Gastroesophageal sphincter (tissue), 3 donors: ENCODE data around the gene ITIH1.

ENCODE experiments used
- EP300 ChIP-seq: sonication (generic); formaldehyde crosslinking; IDR thresholded peaks from one replicate; pipeline ENCODE4 v1.6.1; 2017; ENCODE audit warnings: antibody characterized with exemption, mild to moderate bottlenecking
- POLR2A ChIP-seq, 2 donors: fragments of 450-650 bp; IDR thresholded peaks; one replicate each; pipeline ENCODE4 v1.6.1; 2017; ENCODE audit warnings: antibody characterized with exemption in 2 of 2, mild to moderate bottlenecking in 2 of 2, moderate library complexity in 1 of 2
- TF ChIP-seq, protein P1 (sequence below), 4 experiments: fragments of 200-600 bp in 2 of 4; fragments of 450-650 bp in 2 of 4; sonication (generic) in 1 of 4; IDR thresholded peaks; one replicate each; pipeline ENCODE4 v1.5.1; 2017 to 2019; ENCODE audit warnings: antibody characterized with exemption in 4 of 4, mild to moderate bottlenecking in 2 of 4, moderate library complexity in 2 of 4

DNA sequence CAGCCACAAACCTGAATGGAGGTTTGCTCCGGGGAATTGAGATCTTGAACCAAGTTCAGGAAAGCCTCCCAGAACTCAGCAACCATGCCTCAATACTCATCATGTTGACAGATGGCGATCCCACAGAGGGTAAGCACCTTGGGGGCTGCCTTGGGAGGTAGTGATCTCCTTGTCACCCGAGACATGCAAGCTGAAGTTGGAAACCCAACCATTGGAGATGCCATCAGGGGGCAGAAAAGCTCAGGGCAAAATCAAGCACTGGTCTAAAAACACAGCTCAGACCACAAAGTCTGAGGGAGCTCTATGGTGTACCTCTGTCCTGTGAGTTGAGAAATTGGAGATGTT, 5.8 kb downstream of the ITIH1 start:
- TF ChIP-seq POLR2A (IDR thresholded peaks at IDR 0.05) (no peak), EP300 (no peak)
- TF ChIP-seq, protein P1, sequence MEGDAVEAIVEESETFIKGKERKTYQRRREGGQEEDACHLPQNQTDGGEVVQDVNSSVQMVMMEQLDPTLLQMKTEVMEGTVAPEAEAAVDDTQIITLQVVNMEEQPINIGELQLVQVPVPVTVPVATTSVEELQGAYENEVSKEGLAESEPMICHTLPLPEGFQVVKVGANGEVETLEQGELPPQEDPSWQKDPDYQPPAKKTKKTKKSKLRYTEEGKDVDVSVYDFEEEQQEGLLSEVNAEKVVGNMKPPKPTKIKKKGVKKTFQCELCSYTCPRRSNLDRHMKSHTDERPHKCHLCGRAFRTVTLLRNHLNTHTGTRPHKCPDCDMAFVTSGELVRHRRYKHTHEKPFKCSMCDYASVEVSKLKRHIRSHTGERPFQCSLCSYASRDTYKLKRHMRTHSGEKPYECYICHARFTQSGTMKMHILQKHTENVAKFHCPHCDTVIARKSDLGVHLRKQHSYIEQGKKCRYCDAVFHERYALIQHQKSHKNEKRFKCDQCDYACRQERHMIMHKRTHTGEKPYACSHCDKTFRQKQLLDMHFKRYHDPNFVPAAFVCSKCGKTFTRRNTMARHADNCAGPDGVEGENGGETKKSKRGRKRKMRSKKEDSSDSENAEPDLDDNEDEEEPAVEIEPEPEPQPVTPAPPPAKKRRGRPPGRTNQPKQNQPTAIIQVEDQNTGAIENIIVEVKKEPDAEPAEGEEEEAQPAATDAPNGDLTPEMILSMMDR (IDR thresholded peaks at IDR 0.05): no peak
